Adipose tissue (tissue), 3 donors: ENCODE measurements around the gene ACHE. TPM values are rescaled to one million over a fixed set of nuclear protein-coding genes. Genes with fewer than 3 reads are reported as not detected.

Experiments used
- H3K27ac ChIP-seq: one replicate; pipeline ENCODE4 v1.5.1; 2013; ENCODE audit warnings: low read depth, low read length
- WGBS, 3 donors: extraction: QIAGEN DNeasy Blood & Tissue Kit; methylation state at CpG; one replicate each; pipeline ENCODE4 v1.1.7; 2013; 5-methylcytosine and 5-hydroxymethylcytosine counted together
- polyA plus RNA-seq, 3 donors: library from polyadenylated mRNA; stranded (reverse); fragments of 200-250 nt; gene quantifications; one replicate each; pipeline ENCODE4 v1.2.3, GENCODE V29; 2013
- donor health status: healthy with polysubstance abuse.
- donor health status: Bipolar disorder and iron deficiency.
- donor health status: healthy.

Gene ACHE
- polyA plus RNA-seq, 3 donors: 0.67 to 2.4 (median 0.73) TPM

DNA sequence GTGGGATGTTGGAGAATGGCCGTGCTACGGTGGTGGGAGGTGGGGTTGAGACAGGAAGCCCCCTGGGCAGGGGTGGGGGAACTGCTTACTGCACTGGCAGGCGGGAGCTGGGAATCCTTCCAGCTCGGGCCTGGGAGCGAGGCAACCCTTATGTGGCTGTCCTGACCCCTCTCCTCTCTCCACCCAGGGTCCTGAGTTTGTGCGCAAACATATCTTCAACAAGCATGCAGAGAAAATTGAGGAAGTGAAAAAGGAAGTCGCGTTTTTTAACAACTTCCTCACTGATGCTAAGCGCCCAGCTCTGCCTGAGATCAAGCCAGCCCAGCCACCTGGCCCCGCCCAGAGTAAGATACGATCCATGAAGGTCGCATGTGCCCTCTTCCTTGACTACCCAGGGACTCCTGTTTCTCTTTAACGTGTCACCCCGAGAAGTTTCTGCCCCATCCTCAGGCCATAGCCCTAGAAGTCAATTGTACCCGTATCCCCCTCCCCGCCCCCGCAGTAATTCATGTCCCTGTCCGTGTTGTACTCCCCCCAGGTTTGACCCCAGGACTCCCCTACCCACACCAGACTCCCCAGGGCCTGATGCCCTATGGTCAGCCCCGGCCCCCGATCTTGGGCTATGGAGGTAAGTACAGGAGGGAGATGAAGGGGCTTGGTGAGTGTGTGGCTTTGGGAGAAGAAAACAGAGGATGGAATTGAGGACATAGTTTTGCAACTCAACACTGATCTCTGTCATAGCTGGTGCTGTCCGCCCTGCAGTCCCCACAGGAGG lies 8.0 kb downstream of the ACHE start:
- no peak overlapping the region for H3K27ac ChIP-seq
- 41 to 61% (median 46%) methylated on average over 21 of the region's 21 CpGs for WGBS, 3 donors

- WGBS, 3 donors: 71 to 82% (median 74%) methylated on average over 25 of the region's 25 CpGs
- H3K27ac ChIP-seq: no peak overlapping the region
These were observed 8.7 kb downstream of the ACHE start for GRCh38 chr7:100886936-100887515.

DNA sequence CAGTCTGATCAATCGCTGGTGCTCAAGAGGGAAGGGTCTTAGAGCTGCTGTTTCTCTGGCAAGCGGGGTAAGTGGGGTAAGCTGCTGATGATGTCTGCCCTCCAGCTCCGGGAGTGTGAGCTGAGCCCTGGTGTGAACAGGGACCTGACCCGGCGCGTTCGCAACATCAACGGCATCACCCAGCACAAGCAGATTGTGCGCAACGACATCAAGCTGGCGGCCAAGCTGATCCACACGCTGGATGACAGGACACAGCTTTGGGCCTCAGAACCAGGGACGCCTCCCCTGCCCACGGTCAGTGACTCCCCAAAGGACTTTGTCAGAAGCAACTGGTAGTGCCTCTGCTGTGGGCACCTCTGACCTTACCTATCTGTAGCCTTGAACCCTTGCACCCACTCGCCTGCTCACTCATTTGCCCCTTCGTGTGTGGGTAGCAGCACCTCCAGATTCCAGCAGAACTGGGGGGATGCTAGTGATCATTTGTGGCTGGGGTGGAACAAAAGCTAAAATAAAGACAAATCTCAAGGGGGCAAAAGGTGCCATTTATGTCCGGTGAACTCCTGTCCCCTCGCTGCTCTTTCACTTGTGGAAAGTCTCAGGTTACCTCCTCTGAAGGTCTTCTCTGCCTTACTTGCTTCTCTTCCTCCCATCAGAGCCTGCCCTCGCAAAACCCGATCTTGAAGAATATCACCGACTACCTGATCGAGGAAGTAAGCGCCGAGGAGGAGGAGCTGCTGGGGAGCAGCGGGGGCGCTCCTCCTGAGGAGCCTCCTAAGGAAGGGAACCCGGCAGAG lies 9.3 kb downstream of the ACHE start:
- WGBS, 3 donors: 88 to 92% (median 91%) methylated on average over 27 of the region's 27 CpGs
- no peak overlapping the region for H3K27ac ChIP-seq

DNA sequence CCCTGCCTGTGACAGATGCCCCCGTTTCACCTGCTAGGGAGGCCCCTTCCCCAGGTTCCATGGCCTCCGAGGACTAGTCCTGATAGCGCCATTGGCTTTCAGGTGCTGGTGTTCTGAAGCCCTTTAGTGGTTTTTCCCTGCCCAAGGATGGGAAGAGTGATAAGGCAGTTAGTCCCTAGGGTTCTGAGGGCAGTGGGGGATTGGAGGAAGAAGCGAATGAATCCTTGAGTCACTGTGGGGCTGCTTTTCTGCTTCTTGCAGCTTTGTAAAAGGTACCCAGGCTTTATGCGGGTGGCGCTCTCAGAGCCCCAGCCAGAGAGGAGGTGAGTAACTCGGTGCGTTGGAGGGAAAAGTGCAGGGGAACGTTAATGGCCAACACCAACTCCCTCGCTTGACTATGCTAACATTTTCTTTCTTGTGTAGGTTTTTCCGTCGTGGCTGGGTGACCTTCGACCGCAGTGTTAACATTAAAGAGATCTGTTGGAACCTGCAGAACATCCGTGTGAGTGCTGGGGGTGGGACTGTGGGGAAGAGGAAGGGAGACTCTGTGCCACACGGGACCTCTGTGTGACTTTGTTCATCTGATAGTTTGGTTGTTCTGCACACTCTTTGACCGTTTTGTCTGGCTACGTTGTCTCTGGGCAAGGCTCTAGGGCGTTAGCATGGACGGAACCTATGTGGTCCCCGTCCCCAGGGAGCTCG lies 10.1 kb downstream of the ACHE start:
- H3K27ac ChIP-seq: no peak overlapping the region
- WGBS, 3 donors: 68 to 88% (median 82%) methylated on average over 21 to 22 of the region's 22 CpGs

GRCh38 chr7:100884736-100885439 lies 10.8 kb downstream of the ACHE start:
- 90 to 93% (median 91%) methylated on average over 29 of the region's 29 CpGs for WGBS, 3 donors
- H3K27ac ChIP-seq: no peak overlapping the region

GRCh38 chr7:100882785-100883526 lies 12.7 kb downstream of the ACHE start:
- WGBS, 3 donors: 93 to 94% (median 94%) methylated on average over 20 to 24 of the region's 24 CpGs
- H3K27ac ChIP-seq: no peak overlapping the region

DNA sequence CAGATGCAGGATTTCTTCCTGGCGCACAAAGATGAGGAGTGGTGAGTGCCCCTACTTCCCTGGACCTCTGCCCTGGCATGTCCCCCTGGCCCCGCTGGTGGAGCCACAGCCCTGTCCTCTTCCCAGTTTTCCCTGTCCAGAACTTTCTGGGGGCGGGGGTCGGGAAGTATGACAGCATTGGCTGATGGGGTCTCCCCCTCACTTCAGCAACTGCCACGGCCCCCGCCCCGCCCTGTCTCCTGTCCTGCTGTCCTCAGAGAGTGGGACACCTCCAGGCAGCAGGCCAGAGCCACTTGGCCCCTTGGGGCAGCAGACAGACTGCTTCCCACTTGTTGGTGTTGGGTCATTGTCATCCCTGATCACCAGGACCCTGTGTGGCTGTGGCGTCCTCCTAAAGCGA lies 13.5 kb downstream of the ACHE start:
- WGBS, 3 donors: 93 to 96% (median 95%) methylated on average over 9 of the region's 9 CpGs
- no peak overlapping the region for H3K27ac ChIP-seq

GRCh38 chr7:100881136-100881535 lies 14.6 kb downstream of the ACHE start:
- H3K27ac ChIP-seq: no peak overlapping the region
- WGBS, 3 donors: 95 to 98% (median 96%) methylated on average over 19 to 20 of the region's 20 CpGs

- 89% methylated on average over 7 of the region's 7 CpGs for WGBS, 3 donors
- no peak overlapping the region for H3K27ac ChIP-seq
These were observed 15.0 kb downstream of the ACHE start for GRCh38 chr7:100880645-100881044.

- H3K27ac ChIP-seq: no peak overlapping the region
- 79 to 89% (median 86%) methylated on average over 11 of the region's 11 CpGs for WGBS, 3 donors
These were observed 15.9 kb downstream of the ACHE start for GRCh38 chr7:100879685-100880261.

DNA sequence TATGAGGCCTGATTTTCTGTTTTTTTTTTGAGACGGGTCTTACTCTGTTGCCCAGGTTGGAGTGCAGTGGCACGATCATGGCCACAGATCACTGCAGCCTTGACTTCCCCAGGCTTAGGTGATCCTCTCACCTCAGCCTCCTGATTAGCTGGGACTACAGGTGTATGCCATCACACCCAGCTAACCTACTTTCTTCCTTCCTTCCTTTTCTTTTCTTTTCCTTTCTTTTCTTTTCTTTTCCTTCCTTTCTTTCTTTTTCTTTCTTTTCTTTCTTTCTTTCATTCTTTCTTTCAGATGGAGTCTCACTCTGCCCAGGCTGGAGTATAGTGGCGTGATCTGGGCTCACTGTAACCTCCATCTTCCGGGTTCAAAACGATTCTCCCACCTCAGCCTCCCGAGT lies 17.0 kb downstream of the ACHE start:
- WGBS, 3 donors: 71 to 88% (median 80%) methylated on average over 6 of the region's 6 CpGs
- H3K27ac ChIP-seq: no peak overlapping the region

- no peak overlapping the region for H3K27ac ChIP-seq
- WGBS, 3 donors: 77 to 85% (median 78%) methylated on average over 7 of the region's 7 CpGs
These were observed 17.7 kb downstream of the ACHE start for GRCh38 chr7:100878013-100878412.

GRCh38 chr7:100875356-100875751 lies 20.3 kb downstream of the ACHE start:
- peak overlapping the region; percentile 86 for H3K27ac ChIP-seq
- WGBS, 3 donors: 1% methylated on average over 28 to 39 of the region's 39 CpGs

- H3K27ac ChIP-seq: peak within 1 kb of the TSS; percentile 86
- WGBS, 3 donors: 1 to 3% (median 2%) methylated on average over 60 to 79 of the region's 79 CpGs
These were observed 20.9 kb downstream of the ACHE start, which contains the start of gene SRRT for GRCh38 chr7:100874577-100875355. SRRT (plus strand) TSS chr7:100875103; CDS start chr7:100875591, 488 bp downstream.

GRCh38 chr7:100874300-100874576 lies 21.4 kb downstream of the ACHE start:
- WGBS, 3 donors: 53 to 64% (median 56%) methylated on average over 8 of the region's 8 CpGs
- H3K27ac ChIP-seq: peak overlapping the region; percentile 19

- 78 to 90% (median 89%) methylated on average over 10 of the region's 10 CpGs for WGBS, 3 donors
- no peak overlapping the region for H3K27ac ChIP-seq
These were observed 21.9 kb downstream of the ACHE start for GRCh38 chr7:100873599-100874299.
